ENCODE measurements around the gene TRPM3.

DNA sequence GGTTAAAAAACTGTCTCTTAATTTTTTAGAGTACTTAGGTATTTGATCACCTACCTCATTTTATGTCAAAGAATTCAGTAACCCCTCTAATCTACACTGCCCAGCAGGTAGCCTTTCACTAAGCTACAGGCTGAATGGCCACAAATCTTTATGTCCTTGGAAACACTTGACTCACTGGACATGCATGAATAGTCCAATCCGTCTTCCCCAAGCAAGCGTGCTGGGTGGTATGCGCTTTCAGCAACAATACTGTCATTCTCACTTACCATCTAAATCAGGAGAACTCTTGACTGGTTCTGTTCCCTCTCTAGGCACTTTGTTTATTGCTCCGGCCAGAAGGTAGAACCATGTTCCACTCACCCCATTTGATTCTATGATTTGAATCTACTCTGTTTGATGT is 73.1 kb downstream of the TRPM3 start:
- TF ChIP-seq, protein P1, sequence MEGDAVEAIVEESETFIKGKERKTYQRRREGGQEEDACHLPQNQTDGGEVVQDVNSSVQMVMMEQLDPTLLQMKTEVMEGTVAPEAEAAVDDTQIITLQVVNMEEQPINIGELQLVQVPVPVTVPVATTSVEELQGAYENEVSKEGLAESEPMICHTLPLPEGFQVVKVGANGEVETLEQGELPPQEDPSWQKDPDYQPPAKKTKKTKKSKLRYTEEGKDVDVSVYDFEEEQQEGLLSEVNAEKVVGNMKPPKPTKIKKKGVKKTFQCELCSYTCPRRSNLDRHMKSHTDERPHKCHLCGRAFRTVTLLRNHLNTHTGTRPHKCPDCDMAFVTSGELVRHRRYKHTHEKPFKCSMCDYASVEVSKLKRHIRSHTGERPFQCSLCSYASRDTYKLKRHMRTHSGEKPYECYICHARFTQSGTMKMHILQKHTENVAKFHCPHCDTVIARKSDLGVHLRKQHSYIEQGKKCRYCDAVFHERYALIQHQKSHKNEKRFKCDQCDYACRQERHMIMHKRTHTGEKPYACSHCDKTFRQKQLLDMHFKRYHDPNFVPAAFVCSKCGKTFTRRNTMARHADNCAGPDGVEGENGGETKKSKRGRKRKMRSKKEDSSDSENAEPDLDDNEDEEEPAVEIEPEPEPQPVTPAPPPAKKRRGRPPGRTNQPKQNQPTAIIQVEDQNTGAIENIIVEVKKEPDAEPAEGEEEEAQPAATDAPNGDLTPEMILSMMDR (IDR thresholded peaks at IDR 0.05), result no peak
- no peak for TF ChIP-seq POLR2A (IDR thresholded peaks at IDR 0.05)

All from esophagus squamous epithelium (tissue), 4 donors.